GM23338 (cell line): Measurements from ENCODE around the gene RER1. TPM values are rescaled to one million over a fixed set of nuclear protein-coding genes. Genes with fewer than 3 reads are reported as not detected.

Source experiments
- ATAC-seq: fragments of 200-7000 bp; cut with Tn5 transposase; 3 replicates; pipeline ENCODE4 v1.9.1; 2020
- DNase-seq: peaks from one replicate; pipeline ENCODE4 v3.0.0-alpha.2; 2015; ENCODE audit warnings: low spot score
- H2AFZ ChIP-seq: fragments of 200-600 bp; sonication (generic); 2 replicates; pipeline ENCODE4 v1.8.0; 2016; ENCODE audit warnings: antibody characterized with exemption, mild to moderate bottlenecking, moderate library complexity
- H3F3A ChIP-seq: fragments of 200-600 bp; sonication (generic); replicated peaks from 2 replicates; pipeline ENCODE4 v1.8.0; 2017; ENCODE audit warnings: antibody characterized with exemption, mixed run types, low read depth
- H3K27ac ChIP-seq: fragments of 200-600 bp; sonication (generic); 2 replicates; pipeline ENCODE4 v1.6.1; 2016; ENCODE audit warnings: low read depth
- H3K27me3 ChIP-seq: fragments of 200-600 bp; sonication (generic); 2 replicates; pipeline ENCODE4 v1.8.0; 2016; ENCODE audit warnings: mild to moderate bottlenecking, mixed run types, moderate library complexity; ENCODE audit not compliant: insufficient read depth
- H3K36me3 ChIP-seq: fragments of 200-600 bp; sonication (generic); 2 replicates; pipeline ENCODE4 v1.8.0; 2016; ENCODE audit warnings: mild to moderate bottlenecking; ENCODE audit not compliant: insufficient read depth
- H3K4me1 ChIP-seq: fragments of 200-600 bp; sonication (generic); 2 replicates; pipeline ENCODE4 v1.8.0; 2016; ENCODE audit warnings: mild to moderate bottlenecking, moderate library complexity; ENCODE audit not compliant: insufficient read depth
- H3K4me2 ChIP-seq: fragments of 200-600 bp; sonication (generic); 2 replicates; pipeline ENCODE4 v1.7.1; 2017; ENCODE audit warnings: mixed run types
- H3K4me3 ChIP-seq: fragments of 200-600 bp; sonication (generic); 2 replicates; pipeline ENCODE4 v1.6.1; 2016; ENCODE audit warnings: mixed run types
- H3K79me2 ChIP-seq: fragments of 200-600 bp; sonication (generic); replicated peaks from 2 replicates; pipeline ENCODE4 v1.8.0; 2017; ENCODE audit warnings: mild to moderate bottlenecking; ENCODE audit not compliant: insufficient read depth
- H3K9me2 ChIP-seq: fragments of 200-600 bp; sonication (generic); 2 replicates; pipeline ENCODE4 v1.8.0; 2017; ENCODE audit not compliant: insufficient read depth
- H4K20me1 ChIP-seq: fragments of 200-600 bp; sonication (generic); replicated peaks from 2 replicates; pipeline ENCODE4 v1.8.0; 2017; ENCODE audit warnings: mild to moderate bottlenecking; ENCODE audit not compliant: insufficient read depth
- H3K27ac Mint-ChIP-seq: 2 replicates; pipeline ENCODE4 v1.8.0; 2020; ENCODE audit warnings: inconsistent platforms, mild to moderate bottlenecking, moderate library complexity, mixed read lengths
- H3K27me3 Mint-ChIP-seq: 3 replicates; pipeline ENCODE4 v1.8.0; 2022; ENCODE audit warnings: low read depth, mild to moderate bottlenecking, moderate library complexity, mixed read lengths, inconsistent platforms; ENCODE audit not compliant: insufficient read depth, poor library complexity
- H3K36me3 Mint-ChIP-seq: 3 replicates; pipeline ENCODE4 v1.8.0; 2021; ENCODE audit warnings: low read depth, mild to moderate bottlenecking, inconsistent platforms, moderate library complexity, mixed read lengths
- H3K4me1 Mint-ChIP-seq: 3 replicates; pipeline ENCODE4 v1.8.0; 2020; ENCODE audit warnings: mild to moderate bottlenecking, inconsistent platforms, mixed read lengths
- H3K4me3 Mint-ChIP-seq: 3 replicates; pipeline ENCODE4 v1.8.0; 2021; ENCODE audit warnings: moderate library complexity, mild to moderate bottlenecking, inconsistent platforms, mixed read lengths
- H3K9me3 Mint-ChIP-seq: 3 replicates; pipeline ENCODE4 v1.8.0; 2020; ENCODE audit warnings: moderate library complexity, mild to moderate bottlenecking, inconsistent platforms, mixed read lengths
- CREB1 ChIP-seq: fragments of 250-450 bp; sonication (Bioruptor Pico); IDR thresholded peaks from 2 replicates; pipeline ENCODE4 v1.5.0; 2020; ENCODE audit warnings: low read depth, mild to moderate bottlenecking, moderate library complexity
- CTCF ChIP-seq, 2 experiments: fragments of 200-600 bp in 1 of 2; sonication (generic) in 1 of 2; conservative IDR thresholded peaks; 2 replicates each; pipeline versions ENCODE4 v1.5.1 to v1.6.1; 2016 to 2017; ENCODE audit warnings: antibody characterized with exemption in 2 of 2, low read depth in 2 of 2, mild to moderate bottlenecking in 2 of 2, moderate library complexity in 1 of 2
- ETS1 ChIP-seq: IDR thresholded peaks from 2 replicates; pipeline ENCODE4 v1.6.1; 2016; ENCODE audit warnings: antibody characterized with exemption
- EZH2 ChIP-seq: fragments of 200-600 bp; sonication (generic); IDR thresholded peaks from one replicate; pipeline ENCODE4 v1.8.0; 2017; ENCODE audit warnings: antibody characterized with exemption, mild to moderate bottlenecking, low read depth; ENCODE audit not compliant: unreplicated experiment
- EZH2phosphoT487 ChIP-seq: fragments of 200-600 bp; sonication (generic); IDR thresholded peaks from one replicate; pipeline ENCODE4 v1.8.1; 2018; ENCODE audit warnings: antibody characterized with exemption; ENCODE audit not compliant: unreplicated experiment
- JUNB ChIP-seq: IDR thresholded peaks from one replicate; pipeline ENCODE4 v1.6.1; 2016; ENCODE audit warnings: antibody characterized with exemption; ENCODE audit not compliant: unreplicated experiment
- NANOG ChIP-seq: IDR thresholded peaks from 2 replicates; pipeline ENCODE4 v1.6.1; 2016; ENCODE audit warnings: antibody characterized with exemption, borderline replicate concordance
- POLR2AphosphoS5 ChIP-seq: IDR thresholded peaks from 2 replicates; pipeline ENCODE4 v1.6.1; 2016; ENCODE audit warnings: antibody characterized with exemption, low read depth
- REST ChIP-seq: IDR thresholded peaks from one replicate; pipeline ENCODE4 v1.6.1; 2018; ENCODE audit warnings: antibody characterized with exemption; ENCODE audit not compliant: unreplicated experiment
- STAT1 ChIP-seq: IDR thresholded peaks from one replicate; pipeline ENCODE4 v1.6.1; 2016; ENCODE audit warnings: antibody characterized with exemption; ENCODE audit not compliant: unreplicated experiment
- ZNF114 ChIP-seq: fragments of 250-450 bp; sonication (Bioruptor Pico); IDR thresholded peaks from 2 replicates; pipeline ENCODE4 v1.5.0; 2020; ENCODE audit warnings: mild to moderate bottlenecking, moderate library complexity
- ZNF331 ChIP-seq: fragments of 250-450 bp; sonication (Bioruptor Pico); IDR thresholded peaks from 2 replicates; pipeline ENCODE4 v1.5.0; 2020; ENCODE audit warnings: low read depth, mild to moderate bottlenecking, moderate library complexity
- ZNF462 ChIP-seq: fragments of 250-450 bp; sonication (Bioruptor Pico); IDR thresholded peaks from 2 replicates; pipeline ENCODE4 v1.5.0; 2020; ENCODE audit warnings: mild to moderate bottlenecking, moderate library complexity
- polyA plus RNA-seq: library from polyadenylated mRNA; unstranded; fragments of >200 nt; fragmentation: Nextera tagmentation; extraction: Ambion mirVana; gene quantifications from 2 replicates; pipeline ENCODE4 v1.2.1, GENCODE V29; 2016
- total RNA-seq: library from RNA; depleted of rRNA; stranded (reverse); fragments of >200 nt; shearing (Covaris generic); gene quantifications from 2 replicates; pipeline ENCODE4 v1.2.3, GENCODE V29; 2014

The RER1 gene
- total and polyA plus RNA-seq, 2 experiments from 2014 or later: 58.4 to 99.5 TPM

GRCh38 chr1:2358651-2359640, 32.7 kb upstream of the RER1 start:
- Mint-ChIP-seq H3K4me1 (no peaks in the 10 kb centered on the region), H3K27ac (no peak overlapping the region)
- no peak overlapping the region for H3K4me2 ChIP-seq

More at GRCh38 chr1:2358651-2359640, 32.7 kb upstream of the RER1 start:
- Histone ChIP-seq H3K4me3 (no peak overlapping the region), H3K79me2 (no peaks in the 10 kb centered on the region), H3K36me3 (no peaks in the 10 kb centered on the region), H3K9me2 (no peaks in the 10 kb centered on the region), H3K27me3 (no peaks in the 10 kb centered on the region), H3F3A (no peaks in the 10 kb centered on the region), H2AFZ (no peak overlapping the region), H3K27ac (no peak overlapping the region), H4K20me1 (no peaks in the 10 kb centered on the region), H3K4me1 (no peaks in the 10 kb centered on the region)
- Mint-ChIP-seq H3K4me3 (no peak overlapping the region), H3K36me3 (peaks cover 3% of the 10 kb centered on the region; the same call in 2 of the 3 replicates), H3K27me3 (peaks cover 7% of the 10 kb centered on the region), H3K9me3 (peaks cover 10% of the 10 kb centered on the region; the same call in 2 of the 3 replicates)
- TF ChIP-seq ZNF462: no peak
- TF ChIP-seq STAT1: no peak
- TF ChIP-seq REST: no peak
- TF ChIP-seq ETS1: no peak
- TF ChIP-seq EZH2phosphoT487: no peak
- no peak for TF ChIP-seq ZNF331 (CRISPR knock-in tag)
- no peak for TF ChIP-seq POLR2AphosphoS5
- TF ChIP-seq EZH2: no peak
- no peak for TF ChIP-seq CREB1 (CRISPR knock-in tag)
- no peak for TF ChIP-seq JUNB
- TF ChIP-seq CTCF (conservative IDR thresholded peaks at IDR 0.05; ENCODE audit: low read depth in 2 of 2): no peak
- TF ChIP-seq ZNF114 (CRISPR knock-in tag): no peak
- no peak for TF ChIP-seq NANOG
- ATAC-seq (no peak), DNase-seq (no peak)
